Rectal smooth muscle tissue (tissue), 1 donor: ENCODE data around the gene FBXO38.
"Not testable (repeated sequence)": the region's sequence is repeated elsewhere in the genome, so short reads cannot be mapped to it uniquely, and the experiment has no call there.

Experiments
- H3K27ac ChIP-seq: one replicate; pipeline ENCODE4 v1.7.0; 2013; ENCODE audit warnings: low read depth, low read length, inconsistent platforms
- H3K27me3 ChIP-seq: one replicate; pipeline ENCODE4 v1.7.0; 2013; ENCODE audit warnings: low read length; ENCODE audit not compliant: control insufficient read depth, insufficient read depth
- H3K36me3 ChIP-seq: one replicate; pipeline ENCODE4 v1.7.0; 2013; ENCODE audit warnings: low read length; ENCODE audit not compliant: control insufficient read depth, insufficient read depth
- H3K4me1 ChIP-seq: one replicate; pipeline ENCODE4 v1.7.0; 2013; ENCODE audit warnings: low read length; ENCODE audit not compliant: control insufficient read depth, insufficient read depth
- H3K4me3 ChIP-seq: one replicate; pipeline ENCODE4 v1.7.0; 2013; ENCODE audit warnings: low read length
- H3K9ac ChIP-seq: one replicate; pipeline ENCODE4 v1.7.0; 2013; ENCODE audit warnings: low read length

The FBXO38 gene

DNA sequence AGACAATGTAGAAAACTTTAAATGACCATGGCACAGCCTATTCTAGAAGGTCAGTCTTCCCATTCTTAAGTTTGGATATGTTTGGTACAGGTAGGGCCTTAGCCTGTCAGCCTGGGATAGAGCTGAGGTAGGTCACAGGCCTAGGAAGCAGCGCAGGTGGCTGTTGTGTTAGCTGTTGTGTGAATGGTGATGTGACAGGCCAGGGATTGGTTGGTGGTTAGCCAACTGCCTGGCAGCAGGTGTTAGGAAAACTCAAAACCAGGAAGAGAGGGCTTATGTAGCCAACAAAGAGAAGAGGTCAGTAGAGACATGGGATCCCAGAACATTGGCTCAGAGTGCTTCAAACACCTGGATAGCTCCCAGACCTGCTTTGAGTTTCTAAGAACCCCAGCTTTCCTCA lies 84.2 kb downstream of the FBXO38 start:
- H3K27ac ChIP-seq, result no peak overlapping the region
- H3K27me3 ChIP-seq, result no peaks in the 10 kb centered on the region
- H3K9ac ChIP-seq, result no peak overlapping the region
- peaks cover 7% of the 10 kb centered on the region for H3K4me1 ChIP-seq
- no peak overlapping the region for H3K4me3 ChIP-seq
- H3K36me3 ChIP-seq, result no peaks in the 10 kb centered on the region

- H3K4me1 ChIP-seq, H3K4me3 ChIP-seq, H3K27ac ChIP-seq, H3K36me3 ChIP-seq, H3K27me3 ChIP-seq, H3K9ac ChIP-seq: not testable (repeated sequence)
Observed at GRCh38 chr5:148468746-148469145, 85.0 kb downstream of the FBXO38 start.

DNA sequence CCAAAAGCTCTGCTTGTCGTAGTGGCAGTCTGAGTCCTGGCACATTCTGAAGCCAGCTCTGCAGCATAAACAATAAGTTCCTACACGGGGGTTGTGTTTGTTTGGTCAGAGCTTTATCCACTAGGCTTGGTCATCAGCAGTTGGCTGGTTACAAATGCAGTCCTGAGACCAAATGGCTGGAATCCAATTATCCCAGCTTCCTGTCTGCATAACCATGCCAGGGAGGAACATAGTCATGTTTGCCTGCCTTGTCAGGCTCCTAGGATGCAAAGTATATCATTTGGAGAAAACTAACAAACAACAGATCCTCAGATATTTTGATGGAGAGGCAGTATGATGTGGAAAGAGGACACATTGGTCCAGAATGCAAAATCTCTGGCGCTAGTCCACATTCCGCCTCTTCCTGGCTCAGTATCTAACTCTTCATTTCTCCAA lies 85.8 kb downstream of the FBXO38 start:
- Histone ChIP-seq H3K4me1 (peaks cover 7% of the 10 kb centered on the region), H3K27me3 (no peaks in the 10 kb centered on the region), H3K4me3 (no peak overlapping the region), H3K36me3 (no peaks in the 10 kb centered on the region), H3K27ac (no peak overlapping the region), H3K9ac (no peak overlapping the region)

GRCh38 chr5:148471379-148471778 lies 87.6 kb downstream of the FBXO38 start:
- Histone ChIP-seq H3K4me1 (no peaks in the 10 kb centered on the region), H3K9ac (no peak overlapping the region), H3K27ac (no peak overlapping the region), H3K4me3 (no peak overlapping the region), H3K27me3 (no peaks in the 10 kb centered on the region), H3K36me3 (no peaks in the 10 kb centered on the region)

DNA sequence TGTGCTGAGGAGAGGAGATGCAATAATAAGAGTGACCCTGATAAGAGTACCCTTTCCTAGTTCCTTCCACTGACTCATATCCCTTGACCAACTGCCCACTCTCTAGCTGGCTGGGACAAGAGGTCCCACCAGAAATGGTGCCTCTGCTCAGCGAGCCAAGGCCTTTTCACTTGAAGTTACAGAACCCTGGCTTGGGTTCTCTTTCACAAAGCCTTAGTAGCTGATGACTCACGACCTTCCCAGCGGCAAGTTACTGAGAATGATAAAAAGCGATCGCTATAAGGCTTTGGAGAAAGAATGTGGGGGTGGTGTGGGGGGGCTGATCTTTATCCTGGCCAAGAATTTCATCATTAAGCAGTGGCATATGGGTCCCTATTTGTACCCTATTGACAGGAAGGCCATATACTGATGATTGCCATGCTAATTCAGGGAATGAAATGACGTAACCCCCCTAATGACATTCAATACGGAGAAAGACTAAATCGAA lies 90.3 kb downstream of the FBXO38 start:
- no peaks in the 10 kb centered on the region for H3K27me3 ChIP-seq
- no peak overlapping the region for H3K27ac ChIP-seq
- no peaks in the 10 kb centered on the region for H3K4me1 ChIP-seq
- H3K36me3 ChIP-seq, result no peaks in the 10 kb centered on the region
- H3K4me3 ChIP-seq, result no peak overlapping the region
- no peak overlapping the region for H3K9ac ChIP-seq

DNA sequence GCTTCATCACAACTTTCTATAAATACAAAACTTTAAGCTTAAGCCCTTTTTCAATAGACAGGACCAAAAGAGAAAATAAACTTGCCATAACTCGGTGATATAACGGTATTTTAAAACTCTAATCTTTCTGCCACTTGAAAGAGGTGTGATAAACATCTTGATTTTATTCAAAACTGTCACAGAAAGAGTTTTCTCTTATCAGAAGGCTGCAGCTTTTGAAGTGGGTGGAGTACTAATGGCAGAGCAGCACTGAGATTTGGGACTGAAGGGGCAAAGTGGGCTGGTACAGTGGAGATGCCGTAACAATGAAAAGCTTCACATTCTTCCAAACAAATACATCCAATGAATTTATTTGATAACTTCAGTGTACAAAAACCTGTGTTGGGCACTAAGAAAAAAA lies 92.5 kb downstream of the FBXO38 start:
- H3K27ac ChIP-seq, result no peak overlapping the region
- H3K4me3 ChIP-seq, result no peak overlapping the region
- H3K36me3 ChIP-seq, result no peaks in the 10 kb centered on the region
- no peaks in the 10 kb centered on the region for H3K4me1 ChIP-seq
- no peak overlapping the region for H3K9ac ChIP-seq
- H3K27me3 ChIP-seq, result no peaks in the 10 kb centered on the region

DNA sequence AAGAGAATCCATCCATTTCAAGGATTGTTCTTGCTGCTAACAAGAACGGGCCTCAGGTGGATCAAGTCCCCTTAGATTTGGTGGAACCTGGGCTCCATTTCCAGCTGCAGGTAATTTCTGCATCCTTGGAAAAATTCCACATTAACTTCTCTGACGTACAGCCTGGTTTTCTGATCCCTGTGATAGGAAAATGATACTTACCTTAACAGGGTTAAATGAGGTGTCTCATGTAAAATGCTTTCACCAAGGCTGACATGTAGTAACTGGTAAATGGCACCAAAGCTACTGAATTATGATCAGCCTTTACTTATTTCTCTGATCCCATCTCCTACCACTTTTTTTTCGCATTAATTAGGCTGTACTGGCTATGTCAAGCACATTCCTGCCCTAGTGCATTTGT lies 93.7 kb downstream of the FBXO38 start:
- Histone ChIP-seq H3K27me3 (no peaks in the 10 kb centered on the region), H3K4me1 (no peaks in the 10 kb centered on the region), H3K27ac (no peak overlapping the region), H3K36me3 (no peaks in the 10 kb centered on the region), H3K9ac (no peak overlapping the region), H3K4me3 (no peak overlapping the region)

GRCh38 chr5:148482196-148482595 lies 98.4 kb downstream of the FBXO38 start:
- H3K4me3 ChIP-seq, result no peak overlapping the region
- no peaks in the 10 kb centered on the region for H3K4me1 ChIP-seq
- no peaks in the 10 kb centered on the region for H3K36me3 ChIP-seq
- H3K27me3 ChIP-seq, result no peaks in the 10 kb centered on the region
- H3K9ac ChIP-seq, result no peak overlapping the region
- no peak overlapping the region for H3K27ac ChIP-seq

DNA sequence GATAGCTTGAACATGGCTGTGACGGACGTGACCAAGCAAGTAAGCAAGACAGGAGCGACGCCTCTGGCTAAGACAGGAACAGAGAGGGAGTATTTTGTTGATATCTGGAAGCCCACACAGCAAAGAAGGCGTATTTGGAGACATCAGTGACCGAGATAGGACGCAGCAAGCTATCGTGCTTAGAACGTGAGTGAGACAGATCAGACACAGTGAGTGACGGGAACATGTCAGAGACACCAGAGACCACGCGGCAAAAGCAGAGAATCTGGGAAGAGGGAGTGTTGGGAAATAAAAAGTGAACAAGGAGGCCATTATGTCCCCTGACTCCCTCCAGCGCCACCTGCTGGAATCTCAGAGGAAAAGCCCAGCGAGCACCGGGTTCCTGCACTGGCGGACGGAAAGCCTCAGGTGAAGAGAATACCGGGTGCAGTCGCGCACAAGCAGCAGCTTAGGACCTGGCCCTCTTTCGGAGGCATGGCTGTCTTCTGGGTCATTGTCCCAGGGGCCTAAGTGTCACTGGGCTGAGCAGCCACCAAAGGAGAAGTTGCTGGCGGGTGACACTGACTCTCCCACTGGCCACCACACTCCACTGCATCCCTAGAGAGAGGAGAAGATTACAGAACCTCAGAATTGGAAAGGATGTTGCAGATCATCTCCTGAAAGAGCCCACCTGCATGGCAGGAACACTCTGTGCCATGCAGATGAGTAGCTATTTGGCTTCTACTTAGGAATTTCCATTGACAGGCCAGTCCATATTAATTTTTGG lies 99.1 kb downstream of the FBXO38 start:
- no peak overlapping the region for H3K27ac ChIP-seq
- no peaks in the 10 kb centered on the region for H3K36me3 ChIP-seq
- no peaks in the 10 kb centered on the region for H3K27me3 ChIP-seq
- no peak overlapping the region for H3K4me3 ChIP-seq
- H3K4me1 ChIP-seq, result no peaks in the 10 kb centered on the region
- H3K9ac ChIP-seq, result no peak overlapping the region

GRCh38 chr5:148483750-148484149 lies 100.0 kb downstream of the FBXO38 start:
- Histone ChIP-seq H3K4me3 (no peak overlapping the region), H3K36me3 (no peaks in the 10 kb centered on the region), H3K4me1 (no peaks in the 10 kb centered on the region)

GRCh38 chr5:148484651-148485050 lies 100.9 kb downstream of the FBXO38 start:
- Histone ChIP-seq H3K27me3 (no peaks in the 10 kb centered on the region), H3K9ac (no peak overlapping the region), H3K36me3 (no peaks in the 10 kb centered on the region)

More at GRCh38 chr5:148483750-148484149, 100.0 kb downstream of the FBXO38 start:
- no peak overlapping the region for H3K27ac ChIP-seq
- H3K9ac ChIP-seq, result no peak overlapping the region
- H3K27me3 ChIP-seq, result no peaks in the 10 kb centered on the region

GRCh38 chr5:148486456-148486855 lies 102.7 kb downstream of the FBXO38 start:
- H3K27me3 ChIP-seq, result no peaks in the 10 kb centered on the region
- no peak overlapping the region for H3K27ac ChIP-seq

More at GRCh38 chr5:148484651-148485050, 100.9 kb downstream of the FBXO38 start:
- Histone ChIP-seq H3K4me1 (no peaks in the 10 kb centered on the region), H3K4me3 (no peak overlapping the region), H3K27ac (no peak overlapping the region)

GRCh38 chr5:148488757-148489156 lies 105.0 kb downstream of the FBXO38 start:
- H3K36me3 ChIP-seq, result no peaks in the 10 kb centered on the region
- no peak overlapping the region for H3K4me3 ChIP-seq
- no peak overlapping the region for H3K27ac ChIP-seq
- no peaks in the 10 kb centered on the region for H3K27me3 ChIP-seq
- no peak overlapping the region for H3K9ac ChIP-seq
- no peaks in the 10 kb centered on the region for H3K4me1 ChIP-seq

More at GRCh38 chr5:148486456-148486855, 102.7 kb downstream of the FBXO38 start:
- H3K9ac ChIP-seq, result no peak overlapping the region
- no peak overlapping the region for H3K4me3 ChIP-seq
- H3K4me1 ChIP-seq, result no peaks in the 10 kb centered on the region
- no peaks in the 10 kb centered on the region for H3K36me3 ChIP-seq
